ENCODE results near the gene MRPL52.
"Not testable (repeated sequence)": the region's sequence is repeated elsewhere in the genome, so short reads cannot be mapped to it uniquely, and the experiment has no call there.

Gene MRPL52

DNA sequence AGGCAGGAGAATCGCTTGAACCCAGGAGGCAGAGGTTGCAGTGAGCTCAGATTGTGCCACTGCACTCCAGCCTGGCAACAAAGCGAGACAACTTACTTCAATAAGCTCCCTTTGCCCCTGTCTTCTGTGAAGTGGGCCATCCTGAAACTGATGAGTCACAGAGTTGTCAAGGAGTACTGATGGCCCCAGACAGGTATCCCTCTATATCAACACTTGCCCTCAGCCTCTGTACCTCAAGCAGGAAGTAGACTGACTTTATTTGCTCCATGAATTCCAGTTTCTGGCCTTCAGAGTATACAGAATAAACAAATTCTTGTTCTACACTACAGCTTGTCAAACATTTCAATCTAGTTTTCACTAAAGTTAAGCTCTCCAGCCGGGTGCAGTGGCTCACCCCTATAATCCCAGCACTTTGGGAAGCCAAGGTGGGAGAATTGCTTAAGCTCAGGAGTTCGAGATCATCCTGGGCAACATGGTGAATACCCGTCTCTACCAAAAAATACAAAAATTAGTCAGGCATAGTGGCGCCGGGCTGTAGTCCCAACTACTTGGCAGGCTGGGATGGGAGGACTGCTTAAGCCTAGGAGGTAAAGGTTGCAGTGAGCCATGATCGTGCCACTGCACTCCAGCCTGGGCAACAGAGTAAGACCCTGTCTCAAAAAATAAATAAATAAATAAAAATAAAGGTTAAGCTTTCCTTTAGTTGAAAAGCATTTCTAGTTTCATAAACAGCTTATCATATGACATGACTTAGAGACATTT lies 25.5 kb downstream of the MRPL52 start:
- no peak for DNase-seq (ENCODE audit: low read depth)

DNA sequence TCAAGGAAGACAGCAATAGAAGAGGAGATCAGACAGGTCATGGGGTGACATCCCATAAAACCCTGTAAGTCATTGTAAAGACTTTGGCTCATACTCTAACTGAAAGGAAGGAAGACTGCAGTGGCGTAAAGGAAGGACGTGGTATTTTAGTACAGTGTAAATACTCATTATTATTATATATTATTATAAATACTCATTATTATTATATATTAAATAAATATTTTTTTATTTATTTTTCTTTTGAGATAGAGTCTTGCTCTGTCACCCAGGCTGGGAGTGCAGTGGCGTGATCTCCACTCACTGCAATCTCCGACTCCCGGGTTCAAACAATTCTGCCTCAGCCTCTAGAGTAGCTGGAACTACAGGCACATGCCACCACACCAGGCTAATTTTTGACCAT lies 26.7 kb downstream of the MRPL52 start:
- no peak for DNase-seq (ENCODE audit: low read depth)

DNA sequence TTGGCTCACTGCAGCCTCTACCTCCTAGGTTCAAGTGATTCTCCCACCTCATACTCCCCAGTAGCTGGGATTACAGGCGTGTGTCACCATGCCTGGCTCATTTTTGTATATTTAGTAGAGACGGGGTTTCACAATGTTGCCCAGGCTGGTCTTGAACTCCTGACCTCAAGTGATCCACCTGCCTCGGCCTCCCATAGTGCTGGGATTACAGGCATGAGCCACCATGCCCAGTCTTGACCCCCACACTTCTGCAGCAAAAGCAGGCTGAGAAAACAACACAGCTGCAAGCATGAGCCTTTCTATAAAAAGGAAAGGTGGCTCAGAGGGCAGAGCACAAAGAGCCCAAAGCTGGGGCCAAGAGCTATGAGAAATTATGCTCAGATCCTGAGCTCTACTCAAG lies 30.7 kb downstream of the MRPL52 start:
- not testable (repeated sequence) for DNase-seq (ENCODE audit: low read depth)

DNA sequence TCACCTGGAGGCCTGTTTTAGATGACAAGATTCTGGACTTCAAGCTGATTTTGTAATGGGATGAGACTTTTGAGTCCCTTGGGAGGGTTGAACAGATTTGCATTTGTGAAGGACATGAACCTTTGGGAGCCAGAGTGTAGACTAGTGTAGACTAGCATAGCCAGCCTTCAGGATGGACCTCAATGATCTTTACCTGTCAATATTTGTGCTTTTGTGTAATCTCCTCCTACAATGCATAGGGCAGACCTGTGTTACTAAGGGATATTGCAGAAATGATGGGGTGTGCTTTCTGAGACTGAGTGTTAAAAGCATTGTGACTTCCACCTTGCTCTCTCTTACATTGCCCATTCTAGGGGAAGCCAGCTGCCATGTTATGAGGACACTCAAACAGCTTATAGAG lies 32.0 kb downstream of the MRPL52 start:
- no peak for DNase-seq (ENCODE audit: low read depth)

DNA sequence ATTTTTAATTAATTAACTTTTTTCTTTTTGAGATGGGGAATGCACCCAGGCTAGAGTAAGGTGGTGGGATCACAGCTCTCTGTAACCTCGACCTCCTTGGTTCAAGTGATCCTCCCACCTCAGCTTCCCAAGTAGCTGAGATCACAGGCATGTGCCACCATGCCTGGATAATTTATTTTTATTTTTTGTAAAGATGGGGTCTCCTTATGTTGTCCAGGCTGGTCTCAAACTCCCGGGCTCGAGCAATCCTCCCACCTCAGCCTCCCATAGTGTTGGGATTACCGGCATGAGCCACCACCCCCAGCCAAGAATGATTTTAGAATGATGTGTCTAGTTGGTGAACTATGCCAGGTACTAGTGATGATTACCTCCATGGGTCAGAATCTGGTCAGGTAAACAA lies 35.3 kb downstream of the MRPL52 start:
- DNase-seq (ENCODE audit: low read depth): no peak

DNA sequence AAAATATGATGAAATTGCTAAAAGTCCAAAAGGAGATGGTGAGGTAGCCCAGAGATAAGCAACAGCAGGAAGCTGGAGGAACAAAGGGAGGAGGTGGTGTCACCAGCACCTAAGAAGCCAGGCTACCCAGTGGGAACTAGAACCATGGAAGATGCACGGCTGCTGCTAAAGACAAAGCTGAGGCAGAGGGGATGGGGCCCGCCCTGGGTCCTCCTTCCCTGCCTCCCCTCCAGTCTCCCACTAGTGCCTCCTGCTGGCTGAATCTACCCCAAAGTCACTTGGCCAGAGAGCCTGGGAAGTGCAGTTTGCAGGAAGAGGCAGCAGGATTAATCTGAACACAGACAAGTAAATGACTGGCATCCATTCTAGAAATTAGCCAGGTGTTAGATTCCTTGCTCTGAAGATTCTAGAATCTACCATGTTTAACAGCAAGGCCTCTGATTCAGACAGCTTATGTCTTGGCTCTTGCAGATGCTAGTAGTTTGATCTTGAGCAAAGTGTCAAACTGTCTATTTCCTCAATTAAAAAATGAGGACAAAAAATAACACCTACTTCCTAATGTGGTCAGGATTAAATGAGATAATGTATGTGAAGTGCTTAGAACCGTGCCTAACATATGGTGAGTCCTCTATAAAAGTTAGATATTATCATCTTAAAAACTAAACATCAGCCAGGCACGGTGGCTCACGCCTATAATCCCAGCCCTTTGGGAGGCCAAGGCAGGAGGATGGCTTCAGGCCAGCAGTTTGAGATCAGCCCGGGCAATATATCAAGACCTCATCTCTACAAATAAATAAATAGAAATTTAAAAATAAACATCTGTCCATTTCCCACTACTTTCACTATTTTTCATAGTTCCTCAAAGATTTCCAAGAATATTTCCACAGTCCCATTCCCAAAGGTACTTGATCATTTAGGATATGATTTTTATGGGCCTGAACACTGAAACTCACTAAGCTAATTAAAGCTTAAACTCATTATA lies 36.0 kb downstream of the MRPL52 start:
- no peak for DNase-seq (ENCODE audit: low read depth)

DNA sequence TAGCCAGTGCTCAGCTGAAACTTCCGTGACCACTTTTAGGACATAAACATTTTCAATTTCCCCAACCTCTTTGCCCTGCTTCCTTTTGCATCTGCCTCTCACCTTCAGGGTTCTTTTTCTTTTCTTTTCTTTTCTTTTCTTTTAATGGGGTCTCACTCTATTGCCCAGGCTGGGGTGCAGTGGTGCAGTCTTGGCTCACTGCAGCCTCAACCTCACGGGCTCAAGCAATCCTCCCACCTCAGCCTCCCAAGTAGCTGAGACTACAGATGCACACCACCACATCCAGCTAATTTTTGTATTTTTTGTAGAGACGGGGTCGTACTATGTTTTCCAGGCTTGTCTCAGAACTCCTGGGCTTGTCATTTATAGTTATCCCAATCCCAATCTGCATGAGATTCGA lies 37.2 kb downstream of the MRPL52 start:
- DNase-seq (ENCODE audit: low read depth): no peak

DNA sequence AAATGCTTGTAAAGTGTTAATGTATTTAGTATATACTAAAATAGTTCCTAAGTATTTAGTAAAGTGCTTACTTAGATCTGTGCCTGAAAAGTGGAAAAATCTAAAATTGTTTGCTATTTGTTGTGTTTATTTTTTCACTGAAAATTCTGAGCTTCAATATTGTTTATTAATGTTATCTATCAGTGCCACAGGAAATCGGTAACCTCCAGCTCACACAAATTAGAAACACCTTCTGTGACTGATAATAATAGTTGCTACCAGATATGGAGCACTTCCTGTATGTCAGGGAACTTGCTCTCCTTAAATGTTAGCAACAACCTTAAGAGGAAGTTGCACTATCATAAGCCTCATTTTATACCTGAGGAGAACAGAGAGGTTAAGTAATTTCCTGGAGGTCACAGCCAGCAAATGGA lies 41.1 kb downstream of the MRPL52 start:
- DNase-seq (ENCODE audit: low read depth): peak; percentile 41

DNA sequence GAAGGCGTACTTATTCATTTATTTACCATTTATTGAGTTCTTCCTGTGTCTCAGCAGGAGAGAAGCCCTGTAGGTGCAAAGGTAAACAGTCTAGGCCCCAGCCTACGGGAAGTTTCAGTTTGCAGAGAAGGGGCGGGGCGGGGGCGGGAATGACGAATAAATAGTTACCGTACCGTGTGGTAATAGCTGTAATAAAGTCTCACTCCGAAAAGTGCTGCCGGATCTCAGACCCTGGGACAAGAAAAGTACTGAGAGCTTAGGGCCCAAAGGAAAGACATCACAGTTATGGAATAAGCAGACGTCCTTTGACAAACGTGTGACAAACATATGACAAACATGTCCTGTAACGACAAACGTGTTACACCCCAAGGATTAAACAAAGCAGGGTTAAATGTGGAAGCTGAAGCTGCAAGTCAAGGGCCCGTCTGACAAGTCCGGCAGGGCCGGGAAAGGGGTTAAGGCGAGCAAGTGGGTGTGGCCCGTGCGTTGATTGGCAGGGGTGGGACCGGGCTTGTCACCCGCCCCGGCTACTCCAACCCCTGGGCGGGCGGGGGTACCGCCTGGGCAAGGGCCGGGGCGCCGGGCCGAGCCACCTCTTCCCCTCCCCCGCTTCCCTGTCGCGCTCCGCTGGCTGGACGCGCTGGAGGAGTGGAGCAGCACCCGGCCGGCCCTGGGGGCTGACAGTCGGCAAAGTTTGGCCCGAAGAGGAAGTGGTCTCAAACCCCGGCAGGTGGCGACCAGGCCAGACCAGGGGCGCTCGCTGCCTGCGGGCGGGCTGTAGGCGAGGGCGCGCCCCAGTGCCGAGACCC lies 41.7 kb downstream of the MRPL52 start, which contains the start of gene LRP10:
Gene LRP10, plus strand, starts transcription at position 517 of the 809 bp plus-strand sequence. CDS start 564 bp downstream, outside the sequence.
- DNase-seq (ENCODE audit: low read depth): peak; percentile 89

DNA sequence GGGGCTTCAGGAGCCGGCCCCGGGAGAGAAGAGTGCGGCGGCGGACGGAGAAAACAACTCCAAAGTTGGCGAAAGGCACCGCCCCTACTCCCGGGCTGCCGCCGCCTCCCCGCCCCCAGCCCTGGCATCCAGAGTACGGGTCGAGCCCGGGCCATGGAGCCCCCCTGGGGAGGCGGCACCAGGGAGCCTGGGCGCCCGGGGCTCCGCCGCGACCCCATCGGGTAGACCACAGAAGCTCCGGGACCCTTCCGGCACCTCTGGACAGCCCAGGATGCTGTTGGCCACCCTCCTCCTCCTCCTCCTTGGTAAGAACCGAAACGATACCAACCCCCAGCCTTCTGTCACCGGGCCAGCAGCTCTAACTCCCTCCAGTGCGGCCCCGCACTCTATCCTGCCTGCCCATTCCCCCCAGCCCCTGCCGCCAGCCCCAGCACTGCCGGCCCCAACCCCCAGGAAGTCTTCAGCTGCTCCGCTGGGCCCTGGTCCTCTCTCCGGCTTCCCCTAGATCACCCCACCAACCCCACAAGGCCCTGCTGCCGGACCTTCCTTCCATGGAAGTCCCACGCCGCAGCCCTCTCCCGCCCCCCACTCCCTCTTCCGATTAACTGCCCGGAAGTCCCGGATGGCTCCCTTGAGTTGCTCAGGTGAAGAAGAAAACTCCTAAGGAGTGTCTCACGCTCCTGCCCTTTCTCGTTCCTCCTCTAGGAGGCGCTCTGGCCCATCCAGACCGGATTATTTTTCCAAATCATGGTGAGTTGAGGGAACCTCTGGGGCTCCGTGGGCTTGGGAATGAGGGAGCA lies 42.5 kb downstream of the MRPL52 start:
- peak; percentile 77 for DNase-seq (ENCODE audit: low read depth)

DNA sequence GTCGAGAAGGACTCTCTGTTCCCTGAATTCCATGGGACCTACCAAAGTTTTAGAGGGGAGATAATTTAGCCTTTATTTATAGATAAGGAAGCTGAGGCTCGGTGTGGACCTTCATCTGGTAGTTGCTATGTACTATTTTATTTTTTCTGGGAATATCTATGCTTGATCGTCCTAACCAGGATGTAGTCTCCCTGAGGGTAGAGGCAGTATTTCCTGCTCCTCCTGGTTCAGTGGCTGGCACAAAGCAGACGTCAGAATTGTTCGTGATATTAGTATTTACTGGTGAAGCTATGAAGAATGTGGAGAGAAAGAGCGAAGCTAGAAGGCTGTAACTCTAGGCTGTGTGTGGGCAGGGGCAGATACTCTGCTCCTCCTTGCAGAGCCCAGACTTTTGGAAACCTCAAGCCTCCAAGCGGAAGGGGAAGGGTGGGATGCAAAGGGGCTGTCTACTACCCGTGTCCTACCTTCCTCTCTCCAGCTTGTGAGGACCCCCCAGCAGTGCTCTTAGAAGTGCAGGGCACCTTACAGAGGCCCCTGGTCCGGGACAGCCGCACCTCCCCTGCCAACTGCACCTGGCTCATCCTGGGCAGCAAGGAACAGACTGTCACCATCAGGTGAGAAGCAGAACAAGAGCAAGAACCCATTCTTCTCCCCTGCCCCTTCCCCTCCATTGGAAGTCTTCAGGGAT lies 43.3 kb downstream of the MRPL52 start:
- no peak for DNase-seq (ENCODE audit: low read depth)

DNA sequence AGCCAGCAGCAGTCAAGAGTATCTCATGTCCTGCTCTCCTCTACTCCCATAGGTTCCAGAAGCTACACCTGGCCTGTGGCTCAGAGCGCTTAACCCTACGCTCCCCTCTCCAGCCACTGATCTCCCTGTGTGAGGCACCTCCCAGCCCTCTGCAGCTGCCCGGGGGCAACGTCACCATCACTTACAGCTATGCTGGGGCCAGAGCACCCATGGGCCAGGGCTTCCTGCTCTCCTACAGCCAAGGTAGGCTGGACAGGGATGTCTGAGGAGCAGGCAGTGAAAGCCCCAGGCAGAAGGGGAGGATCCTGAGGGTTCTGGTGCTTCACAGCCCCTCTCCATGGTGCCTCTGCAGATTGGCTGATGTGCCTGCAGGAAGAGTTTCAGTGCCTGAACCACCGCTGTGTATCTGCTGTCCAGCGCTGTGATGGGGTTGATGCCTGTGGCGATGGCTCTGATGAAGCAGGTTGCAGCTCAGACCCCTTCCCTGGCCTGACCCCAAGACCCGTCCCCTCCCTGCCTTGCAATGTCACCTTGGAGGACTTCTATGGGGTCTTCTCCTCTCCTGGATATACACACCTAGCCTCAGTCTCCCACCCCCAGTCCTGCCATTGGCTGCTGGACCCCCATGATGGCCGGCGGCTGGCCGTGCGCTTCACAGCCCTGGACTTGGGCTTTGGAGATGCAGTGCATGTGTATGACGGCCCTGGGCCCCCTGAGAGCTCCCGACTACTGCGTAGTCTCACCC lies 45.5 kb downstream of the MRPL52 start:
- DNase-seq (ENCODE audit: low read depth): no peak

DNA sequence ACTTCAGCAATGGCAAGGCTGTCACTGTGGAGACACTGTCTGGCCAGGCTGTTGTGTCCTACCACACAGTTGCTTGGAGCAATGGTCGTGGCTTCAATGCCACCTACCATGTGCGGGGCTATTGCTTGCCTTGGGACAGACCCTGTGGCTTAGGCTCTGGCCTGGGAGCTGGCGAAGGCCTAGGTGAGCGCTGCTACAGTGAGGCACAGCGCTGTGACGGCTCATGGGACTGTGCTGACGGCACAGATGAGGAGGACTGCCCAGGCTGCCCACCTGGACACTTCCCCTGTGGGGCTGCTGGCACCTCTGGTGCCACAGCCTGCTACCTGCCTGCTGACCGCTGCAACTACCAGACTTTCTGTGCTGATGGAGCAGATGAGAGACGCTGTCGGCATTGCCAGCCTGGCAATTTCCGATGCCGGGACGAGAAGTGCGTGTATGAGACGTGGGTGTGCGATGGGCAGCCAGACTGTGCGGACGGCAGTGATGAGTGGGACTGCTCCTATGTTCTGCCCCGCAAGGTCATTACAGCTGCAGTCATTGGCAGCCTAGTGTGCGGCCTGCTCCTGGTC lies 46.1 kb downstream of the MRPL52 start:
- DNase-seq (ENCODE audit: low read depth): no peak

DNA sequence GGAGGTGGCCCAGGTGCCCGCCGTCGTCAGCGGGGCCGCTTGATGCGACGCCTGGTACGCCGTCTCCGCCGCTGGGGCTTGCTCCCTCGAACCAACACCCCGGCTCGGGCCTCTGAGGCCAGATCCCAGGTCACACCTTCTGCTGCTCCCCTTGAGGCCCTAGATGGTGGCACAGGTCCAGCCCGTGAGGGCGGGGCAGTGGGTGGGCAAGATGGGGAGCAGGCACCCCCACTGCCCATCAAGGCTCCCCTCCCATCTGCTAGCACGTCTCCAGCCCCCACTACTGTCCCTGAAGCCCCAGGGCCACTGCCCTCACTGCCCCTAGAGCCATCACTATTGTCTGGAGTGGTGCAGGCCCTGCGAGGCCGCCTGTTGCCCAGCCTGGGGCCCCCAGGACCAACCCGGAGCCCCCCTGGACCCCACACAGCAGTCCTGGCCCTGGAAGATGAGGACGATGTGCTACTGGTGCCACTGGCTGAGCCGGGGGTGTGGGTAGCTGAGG lies 47.4 kb downstream of the MRPL52 start:
- DNase-seq (ENCODE audit: low read depth): no peak

DNA sequence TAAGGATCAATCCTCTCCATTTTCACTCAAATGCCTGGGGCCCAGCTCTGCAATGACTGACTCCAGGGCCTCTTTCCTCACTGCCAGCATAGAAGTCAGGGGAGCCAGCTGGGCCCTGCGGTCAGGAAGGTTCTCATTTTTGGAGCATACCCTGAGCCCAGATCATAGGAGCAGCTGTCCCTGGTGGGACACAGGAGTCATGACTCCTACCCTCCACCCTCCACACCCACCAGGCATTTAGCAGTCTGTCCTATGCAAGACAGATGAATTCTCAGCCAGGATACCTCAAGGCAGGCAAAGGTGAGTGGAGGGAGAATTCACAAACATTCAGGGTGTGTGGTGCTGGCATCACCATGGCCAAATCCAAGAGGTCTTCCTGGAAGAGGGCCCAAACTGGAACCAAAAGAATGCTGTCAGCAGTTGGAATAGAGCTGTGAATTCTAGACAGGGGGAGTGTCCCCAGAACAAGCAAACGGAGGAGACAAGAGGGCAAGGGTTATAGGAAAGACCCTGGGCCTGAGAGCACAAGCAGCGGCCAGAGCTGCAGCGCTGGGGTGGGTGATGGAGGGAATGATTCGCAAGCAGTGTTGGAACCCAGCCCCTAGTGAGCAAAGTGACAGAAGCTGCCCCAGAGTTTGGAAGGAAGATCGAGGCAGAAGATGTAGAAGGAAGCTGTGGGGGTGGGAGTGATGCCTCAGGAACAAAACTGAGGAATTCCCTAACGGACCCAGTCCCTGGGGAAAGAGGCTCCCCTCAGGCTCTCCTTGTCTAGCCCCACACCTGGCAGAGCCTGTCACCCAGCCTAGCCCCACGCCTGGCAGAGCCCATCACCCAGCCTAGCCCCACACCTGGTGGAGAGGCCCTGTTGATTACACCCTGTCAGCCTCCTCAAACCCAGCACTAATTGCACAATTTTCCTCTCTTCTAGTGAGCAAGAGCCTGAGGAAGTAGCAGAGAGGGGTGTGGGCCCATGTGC lies 48.9 kb downstream of the MRPL52 start:
- no peak for DNase-seq (ENCODE audit: low read depth)

DNA sequence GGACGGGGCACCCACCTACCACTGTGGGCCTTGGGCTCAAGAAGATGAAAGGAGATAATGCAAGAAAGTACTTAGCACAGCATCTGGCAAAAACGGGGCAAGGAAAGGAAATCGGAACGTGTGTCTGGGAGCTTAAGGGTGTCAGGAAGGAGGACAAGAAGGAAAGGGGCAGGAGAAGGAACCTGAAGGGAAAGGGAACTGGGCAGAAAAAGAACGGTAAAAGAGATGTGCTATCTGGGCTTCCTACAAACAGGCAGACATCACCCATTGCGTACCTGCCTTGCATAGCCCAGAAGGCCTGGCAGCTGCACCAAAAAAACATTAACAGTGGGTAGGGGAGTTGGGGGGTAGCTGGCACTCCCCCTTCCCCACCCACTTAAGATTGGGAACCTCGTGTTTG lies 52.4 kb downstream of the MRPL52 start:
- no peak for DNase-seq (ENCODE audit: low read depth)

DNA sequence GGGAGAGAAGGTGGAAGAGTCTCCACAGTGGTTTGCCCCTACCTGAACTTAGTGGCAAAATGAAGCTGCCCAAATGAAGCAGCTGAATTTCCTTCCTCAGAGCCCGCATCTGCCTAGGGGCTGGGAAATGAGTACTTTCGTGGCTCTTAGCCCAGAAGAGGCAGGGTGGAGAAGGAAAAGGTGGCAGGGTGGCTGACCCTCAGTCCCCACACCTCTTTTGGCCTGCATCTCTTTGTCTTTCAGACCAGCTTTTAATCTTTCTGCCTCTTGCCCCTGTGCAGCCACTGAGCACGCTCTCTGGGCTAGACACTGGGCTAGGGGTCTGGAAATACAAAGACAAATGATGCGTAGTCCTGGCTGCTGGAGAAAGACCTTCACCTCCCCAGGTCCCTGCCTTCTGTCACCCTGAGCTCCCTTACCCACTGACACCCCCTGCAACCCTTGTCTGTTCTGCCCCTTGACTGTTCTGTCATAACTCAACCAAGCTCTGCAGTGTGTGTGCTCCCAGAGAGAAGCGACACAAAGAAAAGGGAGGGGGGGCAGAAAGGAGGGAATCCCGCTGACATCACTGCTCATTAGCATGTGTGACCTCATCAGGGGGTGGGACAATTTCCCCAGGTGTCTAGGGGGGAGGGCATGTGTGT lies 53.0 kb downstream of the MRPL52 start:
- DNase-seq (ENCODE audit: low read depth): no peak

Measured in HS-27A (cell line).